22Rv1 (cell line): ENCODE data around the gene RASGEF1C.

Experiments used
- H3K27ac ChIP-seq: fragments of 450-650 bp; 2 replicates; pipeline ENCODE4 v1.5.1; 2017
- ZFX ChIP-seq: fragments of 450-650 bp; IDR thresholded peaks from 2 replicates; pipeline ENCODE4 v1.6.1; 2017; ENCODE audit warnings: antibody characterized with exemption, borderline replicate concordance
- TF ChIP-seq, protein P1 (sequence below): fragments of 450-650 bp; IDR thresholded peaks from 2 replicates; pipeline ENCODE4 v1.5.1; 2017; ENCODE audit warnings: mild to moderate bottlenecking

Gene RASGEF1C

DNA sequence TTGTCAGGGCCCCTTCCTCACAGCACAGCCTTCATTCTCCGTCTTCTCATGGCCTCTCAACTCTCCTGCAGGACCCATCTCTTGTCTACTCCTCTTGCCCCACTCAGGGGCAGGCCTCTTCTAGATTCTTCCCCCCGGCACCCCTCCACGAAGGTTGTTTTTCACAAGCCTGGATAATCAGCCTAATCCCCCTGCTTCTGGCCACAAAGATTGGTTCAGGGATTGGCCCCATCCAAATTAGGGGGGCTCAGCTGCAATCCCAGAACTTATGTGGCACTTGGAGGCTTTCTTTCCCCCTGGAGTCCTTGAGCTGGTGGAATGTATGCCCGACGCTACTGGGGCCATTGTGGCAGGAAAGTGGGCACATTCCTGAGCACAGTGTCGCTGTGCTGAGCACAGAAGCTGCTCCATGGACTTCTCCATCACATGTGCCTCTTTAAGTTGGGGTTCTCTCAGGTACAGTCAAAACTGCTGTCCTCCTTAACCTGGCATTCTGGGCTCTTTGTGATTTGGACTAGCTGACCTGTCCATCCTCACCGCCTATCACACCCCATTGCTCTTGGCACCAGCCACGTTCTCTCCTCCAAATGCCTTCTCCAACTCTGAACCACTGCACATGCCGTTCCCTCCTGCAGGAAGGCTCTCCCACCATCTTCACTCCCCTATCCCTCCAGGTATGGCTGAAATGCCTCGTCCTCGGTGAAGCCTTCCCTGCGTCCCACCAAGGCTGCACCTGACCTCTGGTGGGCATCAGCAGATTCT lies 70.6 kb downstream of the RASGEF1C start:
- no peak overlapping the region for H3K27ac ChIP-seq
- TF ChIP-seq, protein P1, sequence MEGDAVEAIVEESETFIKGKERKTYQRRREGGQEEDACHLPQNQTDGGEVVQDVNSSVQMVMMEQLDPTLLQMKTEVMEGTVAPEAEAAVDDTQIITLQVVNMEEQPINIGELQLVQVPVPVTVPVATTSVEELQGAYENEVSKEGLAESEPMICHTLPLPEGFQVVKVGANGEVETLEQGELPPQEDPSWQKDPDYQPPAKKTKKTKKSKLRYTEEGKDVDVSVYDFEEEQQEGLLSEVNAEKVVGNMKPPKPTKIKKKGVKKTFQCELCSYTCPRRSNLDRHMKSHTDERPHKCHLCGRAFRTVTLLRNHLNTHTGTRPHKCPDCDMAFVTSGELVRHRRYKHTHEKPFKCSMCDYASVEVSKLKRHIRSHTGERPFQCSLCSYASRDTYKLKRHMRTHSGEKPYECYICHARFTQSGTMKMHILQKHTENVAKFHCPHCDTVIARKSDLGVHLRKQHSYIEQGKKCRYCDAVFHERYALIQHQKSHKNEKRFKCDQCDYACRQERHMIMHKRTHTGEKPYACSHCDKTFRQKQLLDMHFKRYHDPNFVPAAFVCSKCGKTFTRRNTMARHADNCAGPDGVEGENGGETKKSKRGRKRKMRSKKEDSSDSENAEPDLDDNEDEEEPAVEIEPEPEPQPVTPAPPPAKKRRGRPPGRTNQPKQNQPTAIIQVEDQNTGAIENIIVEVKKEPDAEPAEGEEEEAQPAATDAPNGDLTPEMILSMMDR = no peak
- no peak for TF ChIP-seq ZFX

DNA sequence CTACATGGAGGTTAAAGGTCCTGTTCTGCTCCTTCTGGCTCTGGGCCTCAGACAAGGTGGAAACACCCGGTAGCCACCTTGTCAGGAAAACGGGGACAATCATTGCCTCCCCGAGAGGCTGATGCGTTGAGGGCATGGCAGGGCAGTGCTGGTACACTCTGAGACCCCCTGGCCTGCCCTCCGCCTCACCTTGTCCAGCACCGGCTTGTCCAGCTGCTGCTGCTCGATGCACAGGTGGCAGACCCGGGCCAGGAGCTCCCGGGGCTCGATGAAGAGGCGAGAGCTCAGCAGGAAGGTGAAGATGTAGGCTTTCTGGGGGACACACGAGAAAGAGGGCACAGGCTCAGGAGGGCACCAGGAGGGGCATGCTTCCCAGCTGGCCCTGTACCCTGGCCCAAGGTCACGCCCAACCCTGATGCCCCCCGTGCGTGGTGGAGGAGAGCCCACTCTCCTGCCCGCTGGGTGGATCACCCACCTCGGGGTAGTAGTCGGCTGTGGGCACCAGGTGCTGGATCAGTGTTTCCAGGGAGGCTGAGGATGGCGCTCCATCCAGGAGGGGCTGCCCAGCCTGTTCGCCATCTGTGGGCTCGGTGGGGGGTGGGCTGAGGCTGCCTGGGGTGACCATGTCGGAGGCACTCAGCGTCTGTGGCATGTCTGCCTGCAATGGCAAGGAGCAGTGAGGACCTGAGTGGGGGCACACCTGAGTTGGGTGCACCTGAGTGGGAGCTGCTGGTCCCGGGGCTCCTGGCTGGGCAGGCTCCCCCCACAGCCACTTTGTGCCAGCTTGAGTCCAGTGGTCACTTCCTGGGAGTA lies 71.4 kb downstream of the RASGEF1C start:
- no peak for TF ChIP-seq ZFX
- TF ChIP-seq, protein P1 = no peak
- no peak overlapping the region for H3K27ac ChIP-seq

DNA sequence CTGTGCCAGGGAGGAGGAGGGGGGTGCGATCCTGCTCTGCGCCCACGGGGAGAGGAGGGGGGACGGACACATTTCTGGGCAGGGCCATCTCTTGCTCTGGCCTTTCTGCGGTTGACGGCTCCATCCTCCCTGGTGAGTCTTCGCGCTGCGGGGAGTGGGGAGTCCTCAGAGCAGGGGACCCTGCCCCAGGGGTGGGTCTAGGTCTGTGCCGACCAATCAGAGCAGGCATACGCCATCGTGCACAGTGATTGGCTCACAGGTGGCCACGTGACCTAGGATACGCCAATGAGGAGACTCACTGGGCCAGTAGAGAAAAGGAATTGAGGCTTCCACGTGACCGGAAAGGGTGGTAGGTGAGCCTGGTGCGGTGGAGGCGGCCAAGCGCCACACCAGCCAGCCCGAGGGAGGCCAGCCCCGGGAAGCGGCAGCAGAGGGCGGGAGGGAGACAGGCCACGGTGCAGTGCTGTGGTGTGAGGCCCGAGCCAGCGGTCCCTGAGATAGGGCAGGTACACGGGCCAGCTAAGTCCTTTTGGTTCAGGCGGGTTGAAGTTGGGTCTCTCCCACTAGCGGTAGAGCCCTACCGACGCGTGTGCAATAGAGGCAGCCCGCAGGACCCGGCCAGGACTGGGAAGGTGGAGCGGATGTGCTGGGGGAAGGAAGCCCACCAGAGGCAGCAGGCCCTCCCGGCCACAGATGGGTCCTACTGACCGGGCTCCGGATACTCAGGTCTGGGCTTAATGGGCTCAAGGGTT lies 72.2 kb downstream of the RASGEF1C start:
- no peak overlapping the region for H3K27ac ChIP-seq
- no peak for TF ChIP-seq ZFX
- TF ChIP-seq, protein P1 = no peak

DNA sequence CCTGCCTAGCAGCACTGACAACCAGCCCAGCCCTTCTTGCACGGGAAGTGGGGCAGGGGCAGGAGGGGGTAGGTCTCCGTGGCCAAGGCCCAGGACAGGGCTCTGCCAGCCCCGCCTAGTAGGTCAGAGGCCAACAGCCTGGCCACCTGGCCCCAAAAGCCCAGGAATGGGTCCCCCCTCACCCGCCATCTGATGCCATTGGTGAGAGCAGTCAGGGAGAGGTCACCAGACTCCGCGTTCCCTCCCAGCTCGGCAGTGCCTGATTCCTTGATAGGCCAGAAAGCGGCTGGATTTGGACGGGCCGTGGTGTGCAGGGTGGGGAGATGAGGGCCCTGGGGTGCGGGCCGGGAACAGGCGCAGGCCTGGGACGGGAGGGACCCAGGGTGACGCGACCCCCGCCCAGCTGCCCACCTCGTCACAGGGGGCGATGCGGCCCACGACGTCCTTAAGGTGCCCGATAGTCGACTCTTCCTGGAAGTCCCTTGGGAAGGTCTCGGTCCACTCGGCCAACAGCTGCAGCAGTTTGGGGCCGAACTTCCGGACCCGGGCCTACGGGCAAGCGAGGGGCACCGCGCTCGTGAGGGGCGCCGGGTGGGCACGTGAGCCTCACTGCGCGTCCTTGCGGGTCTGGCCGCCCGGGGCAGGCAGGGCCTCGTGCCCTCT lies 72.9 kb downstream of the RASGEF1C start:
- no peak for TF ChIP-seq ZFX
- TF ChIP-seq, protein P1 = no peak
- no peak overlapping the region for H3K27ac ChIP-seq

DNA sequence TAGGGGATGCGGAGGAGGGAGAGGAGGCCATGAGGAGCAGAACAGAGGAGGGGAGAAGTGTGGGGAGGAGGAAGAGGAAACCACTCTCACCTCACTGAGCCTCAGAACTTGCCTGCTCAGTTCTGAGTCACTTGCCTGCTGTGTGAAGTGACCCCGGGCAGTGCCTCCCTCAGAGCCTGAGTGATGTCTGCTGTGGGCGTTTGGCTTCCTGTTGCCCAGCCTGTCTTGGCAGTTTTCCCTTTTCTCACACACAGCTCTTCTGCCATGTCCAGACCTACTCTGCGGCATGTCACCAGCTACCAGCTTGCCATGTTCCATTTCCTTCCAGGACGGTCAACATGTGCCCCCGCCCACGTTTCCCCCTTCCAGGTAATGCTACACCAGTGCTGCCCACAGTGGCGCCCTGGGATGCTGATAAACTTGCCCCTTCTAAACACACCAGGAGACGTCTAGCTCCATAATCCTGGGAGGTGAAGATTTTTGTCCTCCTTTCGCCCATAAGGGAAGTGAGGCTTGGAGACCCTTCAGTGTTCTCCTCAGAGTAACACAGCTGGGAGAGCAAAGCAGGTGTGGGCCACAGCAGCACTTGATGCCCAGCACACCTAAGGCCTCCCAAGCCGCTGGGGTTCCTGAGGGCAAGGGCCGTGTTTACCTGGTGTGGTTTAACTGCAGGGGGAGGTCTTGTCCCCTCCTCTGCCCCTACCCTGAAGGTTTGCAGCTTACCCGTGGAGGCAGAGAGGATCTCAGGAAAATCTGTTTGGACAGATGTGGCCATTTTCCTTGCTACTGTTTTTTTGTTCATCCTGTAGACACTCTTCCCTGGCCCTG lies 73.7 kb downstream of the RASGEF1C start:
- no peak overlapping the region for H3K27ac ChIP-seq
- no peak for TF ChIP-seq ZFX
- TF ChIP-seq, protein P1 = no peak

DNA sequence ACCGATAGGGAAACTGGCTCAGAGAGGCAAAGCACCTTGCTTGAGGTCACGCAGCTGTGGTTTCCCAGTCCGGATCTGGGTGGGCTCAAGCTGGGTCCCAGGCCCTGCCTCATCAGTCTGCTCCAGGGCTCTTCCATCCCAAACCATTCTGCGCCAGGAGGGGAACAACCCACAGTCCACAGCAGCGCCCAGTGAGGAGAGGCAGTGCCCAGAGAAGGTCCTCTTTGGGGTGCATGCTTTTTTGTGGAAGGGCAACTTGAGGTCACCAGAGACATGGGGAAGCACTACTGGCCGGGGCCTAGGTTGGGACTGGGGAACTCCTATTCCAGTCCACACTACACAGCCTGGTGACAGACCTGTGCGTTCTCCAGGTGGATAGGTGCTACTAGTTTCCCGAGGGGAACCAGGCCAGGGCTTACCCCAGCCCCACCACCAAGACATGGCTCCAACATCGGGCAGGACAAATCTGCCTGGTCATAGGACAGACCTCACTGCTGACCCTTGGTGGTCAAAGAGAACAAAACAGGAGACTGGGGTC lies 75.0 kb downstream of the RASGEF1C start:
- TF ChIP-seq ZFX = no peak
- TF ChIP-seq, protein P1 = no peak
- H3K27ac ChIP-seq = no peak overlapping the region
